G401.6 (cell line): ENCODE measurements around the gene FAM171A1.
"Not testable (repeated sequence)": the region's sequence is repeated elsewhere in the genome, so short reads cannot be mapped to it uniquely, and the experiment has no call there.

ENCODE experiments used
- FAIRE-seq: peaks from 2 replicates; lab custom pipeline; 2012; peaks lifted over from hg19 to GRCh38; lab: Jason Lieb, UNC

The FAM171A1 gene

GRCh38 chr10:15344256-15344875 lies 26.7 kb downstream of the FAM171A1 start:
- FAIRE-seq = no peak

GRCh38 chr10:15342970-15343369 lies 28.1 kb downstream of the FAM171A1 start:
- no peak for FAIRE-seq

GRCh38 chr10:15341502-15342128 lies 29.5 kb downstream of the FAM171A1 start:
- FAIRE-seq = no peak

- FAIRE-seq = no peak
Measured at GRCh38 chr10:15339892-15340291, 31.2 kb downstream of the FAM171A1 start.

- FAIRE-seq = not testable (repeated sequence)
Measured at GRCh38 chr10:15337441-15337923, 33.6 kb downstream of the FAM171A1 start.

- FAIRE-seq = no peak
Measured at GRCh38 chr10:15336211-15336610, 34.9 kb downstream of the FAM171A1 start.

GRCh38 chr10:15335508-15335907 lies 35.6 kb downstream of the FAM171A1 start:
- FAIRE-seq = no peak

GRCh38 chr10:15334650-15335323 lies 36.3 kb downstream of the FAM171A1 start:
- FAIRE-seq = no peak

GRCh38 chr10:15333909-15334649 lies 37.0 kb downstream of the FAM171A1 start:
- FAIRE-seq = no peak

GRCh38 chr10:15333181-15333580 lies 37.9 kb downstream of the FAM171A1 start:
- not testable (repeated sequence) for FAIRE-seq

GRCh38 chr10:15331461-15331860 lies 39.6 kb downstream of the FAM171A1 start:
- FAIRE-seq = no peak

- FAIRE-seq = no peak
Measured at GRCh38 chr10:15329437-15329836, 41.7 kb downstream of the FAM171A1 start.

GRCh38 chr10:15325944-15326284 lies 45.2 kb downstream of the FAM171A1 start:
- no peak for FAIRE-seq

- no peak for FAIRE-seq
Measured at GRCh38 chr10:15325243-15325943, 45.7 kb downstream of the FAM171A1 start.

- FAIRE-seq = no peak
Measured at GRCh38 chr10:15324611-15325010, 46.5 kb downstream of the FAM171A1 start.

GRCh38 chr10:15324113-15324512 lies 47.0 kb downstream of the FAM171A1 start:
- no peak for FAIRE-seq

GRCh38 chr10:15322356-15322755 lies 48.7 kb downstream of the FAM171A1 start:
- FAIRE-seq = no peak

GRCh38 chr10:15321431-15322341 lies 49.4 kb downstream of the FAM171A1 start:
- FAIRE-seq = no peak

- FAIRE-seq = no peak
Measured at GRCh38 chr10:15320522-15321203, 50.4 kb downstream of the FAM171A1 start.

- FAIRE-seq = no peak
Measured at GRCh38 chr10:15320118-15320517, 51.0 kb downstream of the FAM171A1 start.
